Cardiac septum (tissue), 1 donor: ENCODE data around the gene LOXL1. TPM values are rescaled to one million over a fixed set of nuclear protein-coding genes. Genes with fewer than 3 reads are reported as not detected.
"Not testable (repeated sequence)": the region's sequence is repeated elsewhere in the genome, so short reads cannot be mapped to it uniquely, and the experiment has no call there.

ENCODE experiments used
- DNase-seq: peaks from one replicate; pipeline ENCODE4 v3.0.0-alpha.2; 2020; ENCODE audit warnings: low spot score
- intact Hi-C: fragments of 100-400 bp; cut with DNase I; formaldehyde crosslinking; loops from one replicate; pipeline ENCODE4 v1.14.0; 2022
- total RNA-seq: library from RNA; stranded (reverse); fragmentation: NEBNext Ultra II Directional; extraction: Animal tissue kit (Norgen Biotek cat#: 25700); gene quantifications from one replicate; pipeline ENCODE4 v1.2.1, GENCODE V29; 2021
- donor health status: DM: no; HTN: no; CAD: no.

Gene LOXL1
- total RNA-seq, 1 donor from 2014 or later = 29.1 TPM

DNA sequence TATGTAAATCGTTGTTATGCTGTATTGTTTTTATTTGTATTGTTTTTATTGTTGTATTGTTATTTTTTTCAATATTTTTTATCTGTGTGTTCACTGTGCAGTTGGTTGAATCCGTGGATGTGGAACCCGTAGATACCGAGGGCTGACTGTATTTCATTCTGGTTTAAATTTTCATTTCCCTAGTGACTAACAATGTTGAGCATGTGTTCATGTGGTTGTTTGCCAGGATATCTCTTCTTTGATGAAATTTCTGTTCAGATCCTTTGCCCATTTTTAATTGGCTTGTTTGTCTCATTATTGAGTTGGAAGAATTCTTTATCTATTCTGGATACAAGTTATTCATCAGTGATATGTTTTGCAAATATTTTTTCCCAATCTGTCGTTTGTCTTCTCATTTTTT lies 36.2 kb downstream of the LOXL1 start:
- no peak for DNase-seq
- intact Hi-C loops = no loop called here

DNA sequence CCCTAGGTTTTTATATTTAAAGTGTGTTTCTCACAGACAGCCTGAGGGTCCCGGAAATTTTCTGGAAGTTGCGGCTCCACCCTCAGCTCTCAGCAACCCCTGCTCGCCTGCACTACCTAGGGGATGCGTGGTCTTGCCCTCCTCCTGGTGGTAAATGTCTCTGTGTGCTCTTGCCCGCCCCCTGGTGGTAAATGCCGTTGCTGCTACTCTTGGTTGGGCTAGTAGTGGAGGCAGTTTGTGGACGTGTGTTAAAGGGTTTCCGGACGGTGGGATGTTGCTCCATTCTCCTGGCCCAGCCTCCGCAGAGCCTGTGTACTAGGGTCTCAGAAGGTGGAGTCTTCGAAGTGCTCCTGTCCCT lies 38.5 kb downstream of the LOXL1 start:
- intact Hi-C loops = loop anchor here (1.0 kb wide), 1 partner anchor 13 kb away; no protein-coding TSS in a partner anchor
- DNase-seq = peak; percentile 84

GRCh38 chr15:73965094-73965757 lies 39.0 kb downstream of the LOXL1 start:
- no peak for DNase-seq
- intact Hi-C loops = no loop called here

- intact Hi-C loops = no loop called here
- no peak for DNase-seq
Measured at GRCh38 chr15:73965758-73966113, 39.5 kb downstream of the LOXL1 start.

DNA sequence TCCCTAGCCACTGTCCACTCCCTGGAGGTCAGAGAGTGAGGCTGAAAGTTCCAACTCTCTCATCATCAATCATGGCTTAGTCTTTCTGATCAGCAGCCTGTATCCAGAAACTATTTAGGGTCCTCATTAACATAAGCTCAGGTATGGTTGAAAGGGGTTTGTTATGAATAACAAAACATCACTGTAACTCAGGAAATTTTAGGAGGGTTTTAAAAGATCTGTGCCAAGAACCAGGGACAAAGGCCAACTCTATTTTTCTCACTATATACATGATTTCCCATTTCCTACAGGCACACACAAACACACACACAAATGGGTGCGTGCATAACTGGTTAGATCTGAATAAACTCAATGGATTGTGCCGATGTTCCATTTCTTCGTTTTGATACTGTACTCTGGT lies 42.2 kb downstream of the LOXL1 start:
- DNase-seq = no peak
- intact Hi-C loops = no loop called here

- peak; percentile 49 for DNase-seq
- intact Hi-C loops = no loop called here
Measured at GRCh38 chr15:73969151-73969759, 43.0 kb downstream of the LOXL1 start.

GRCh38 chr15:73972984-73973682 lies 46.9 kb downstream of the LOXL1 start:
- intact Hi-C loops = loop anchor here (2.0 to 5.0 kb wide), 3 partner anchors 64 to 349 kb away; no protein-coding TSS in a partner anchor
- DNase-seq = peak; percentile 94

DNA sequence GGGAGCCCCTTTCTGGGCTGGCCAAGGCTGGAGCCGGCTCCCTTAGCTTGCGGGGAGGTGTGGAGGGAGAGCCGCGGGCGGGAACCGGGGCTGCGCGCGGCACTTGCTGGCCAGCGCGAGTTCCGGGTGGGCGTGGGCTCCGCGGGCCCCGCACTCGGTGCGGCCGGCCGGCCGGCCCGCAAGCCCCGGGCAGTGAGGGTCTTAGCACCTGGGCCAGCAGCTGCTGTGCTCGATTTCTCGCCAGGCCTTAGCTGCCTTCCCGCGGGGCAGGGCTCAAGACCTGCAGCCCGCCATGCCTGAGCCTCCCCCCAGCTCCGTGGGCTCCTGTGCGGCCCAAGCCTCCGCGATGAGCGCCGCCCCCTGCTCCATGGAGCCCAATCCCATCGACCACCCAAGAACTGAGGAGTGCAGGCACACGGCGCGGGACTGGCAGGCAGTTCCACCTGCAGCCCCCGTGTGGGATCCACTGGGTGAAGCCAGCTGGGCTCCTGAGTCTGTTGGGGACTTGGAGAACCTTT lies 47.5 kb downstream of the LOXL1 start:
- DNase-seq = not testable (repeated sequence)
- intact Hi-C loops = loop anchor here (2.0 to 5.0 kb wide), 3 partner anchors 63 to 349 kb away; no protein-coding TSS in a partner anchor

DNA sequence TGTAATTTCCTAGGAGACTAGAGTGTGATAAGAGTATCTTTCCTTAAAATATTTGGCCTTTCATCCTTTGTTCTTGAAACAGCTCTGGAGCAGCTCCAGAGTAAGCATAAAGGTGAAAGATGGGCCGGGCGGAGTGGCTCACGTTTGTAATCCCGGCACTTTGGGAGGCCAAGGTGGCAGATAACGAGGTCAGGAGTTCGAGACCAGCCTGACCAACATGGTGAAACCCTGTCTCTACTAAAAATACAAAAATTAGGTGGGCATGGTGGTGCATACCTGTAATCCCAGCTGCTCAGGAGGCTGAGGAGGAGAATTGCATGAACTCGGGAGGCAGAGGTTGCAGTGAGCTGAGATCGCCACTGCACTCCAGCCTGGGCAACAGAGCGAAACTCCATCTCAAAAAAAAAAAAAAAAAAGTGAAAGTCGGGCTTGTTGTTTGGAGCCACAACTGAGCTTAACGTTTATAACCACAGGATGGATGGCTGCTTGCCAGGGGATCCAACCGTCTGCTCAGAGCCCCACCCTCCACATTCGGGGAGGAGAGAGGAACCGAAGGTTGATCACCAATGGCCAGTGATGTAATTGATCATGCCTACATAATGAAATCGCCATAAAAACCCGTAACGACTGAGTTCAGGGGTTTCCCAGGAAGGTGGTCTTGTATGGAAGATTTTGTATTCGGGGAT lies 49.3 kb downstream of the LOXL1 start:
- intact Hi-C loops = not testable (repeated sequence)

GRCh38 chr15:73978896-73979295 lies 52.6 kb downstream of the LOXL1 start:
- DNase-seq = no peak
- intact Hi-C loops = no loop called here

More for the DNA sequence above, 49.3 kb downstream of the LOXL1 start:
- not testable (repeated sequence) for DNase-seq

DNA sequence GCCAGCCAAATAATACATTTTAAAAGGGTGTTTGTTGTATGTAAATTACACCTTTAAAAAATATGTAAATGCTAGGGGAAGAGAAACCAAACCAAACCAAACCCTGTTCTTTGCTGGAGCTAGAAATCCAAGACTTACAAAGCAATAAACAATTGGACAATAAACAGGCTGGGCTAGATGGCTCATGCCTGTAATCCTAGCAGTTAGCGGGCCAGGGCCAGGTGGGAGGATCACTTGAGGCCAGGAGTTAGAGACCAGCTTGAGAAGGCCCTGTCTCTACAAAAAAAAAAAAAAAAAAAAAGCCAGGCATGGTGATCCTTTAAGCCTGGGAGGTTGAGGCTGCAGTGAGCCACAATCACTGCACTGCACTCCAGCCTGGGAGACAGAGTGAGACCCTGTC lies 53.4 kb downstream of the LOXL1 start:
- intact Hi-C loops = no loop called here
- no peak for DNase-seq

DNA sequence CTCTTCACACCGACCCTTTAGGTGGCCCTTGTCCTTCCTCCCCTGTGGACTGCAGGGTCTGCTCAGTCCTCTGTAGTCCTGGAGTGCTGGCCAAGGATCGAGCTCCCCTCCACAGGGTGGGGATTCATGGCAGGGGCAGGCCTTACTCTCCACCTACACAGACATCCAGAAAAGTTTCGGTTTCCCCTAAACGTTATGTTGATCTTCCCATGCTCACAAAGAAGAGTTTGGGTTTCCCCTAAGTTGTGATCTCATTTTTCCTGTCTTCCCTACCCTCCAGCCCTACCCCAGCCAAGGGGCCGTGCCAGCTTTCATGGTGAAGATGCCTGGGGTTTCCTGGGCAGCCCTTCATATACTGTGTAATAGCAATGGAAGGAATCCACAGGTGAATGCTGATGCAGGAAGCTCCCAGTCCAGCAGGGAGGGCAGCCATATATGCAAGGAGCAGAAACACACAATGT lies 55.5 kb downstream of the LOXL1 start:
- no peak for DNase-seq
- intact Hi-C loops = no loop called here

- peak; percentile 92 for DNase-seq
- intact Hi-C loops = no loop called here
Measured at GRCh38 chr15:73982222-73982962, 56.1 kb downstream of the LOXL1 start.

- no peak for DNase-seq
- intact Hi-C loops = no loop called here
Measured at GRCh38 chr15:73983211-73983727, 57.0 kb downstream of the LOXL1 start.

GRCh38 chr15:73983773-73984172 lies 57.5 kb downstream of the LOXL1 start:
- no peak for DNase-seq

GRCh38 chr15:73984208-73984979 lies 58.1 kb downstream of the LOXL1 start:
- no peak for DNase-seq
- intact Hi-C loops = no loop called here

More at GRCh38 chr15:73983773-73984172, 57.5 kb downstream of the LOXL1 start:
- intact Hi-C loops = no loop called here

- intact Hi-C loops = no loop called here
- DNase-seq = no peak
Measured at GRCh38 chr15:73985101-73985873, 59.0 kb downstream of the LOXL1 start.
